Endothelial cell (in vitro differentiated cells): ENCODE results near the gene HIGD2A. TPM values are rescaled to one million over a fixed set of nuclear protein-coding genes. Genes with fewer than 3 reads are reported as not detected.

Source experiments
- DNase-seq: peaks from one replicate; pipeline ENCODE4 v3.0.0; 2021; ENCODE audit warnings: low spot score
- H3K27ac Mint-ChIP-seq: one replicate; pipeline ENCODE4 v1.8.0; 2021; ENCODE audit warnings: mixed read lengths, inconsistent platforms; ENCODE audit not compliant: unreplicated experiment
- H3K27me3 Mint-ChIP-seq: one replicate; pipeline ENCODE4 v1.8.0; 2021; ENCODE audit warnings: mild to moderate bottlenecking, moderate library complexity, mixed read lengths, inconsistent platforms; ENCODE audit not compliant: unreplicated experiment
- H3K36me3 Mint-ChIP-seq: one replicate; pipeline ENCODE4 v1.8.0; 2021; ENCODE audit warnings: mild to moderate bottlenecking, low read depth, mixed read lengths, inconsistent platforms; ENCODE audit not compliant: unreplicated experiment
- H3K4me1 Mint-ChIP-seq: one replicate; pipeline ENCODE4 v1.8.0; 2021; ENCODE audit warnings: mild to moderate bottlenecking, mixed read lengths, inconsistent platforms; ENCODE audit not compliant: unreplicated experiment
- H3K4me3 Mint-ChIP-seq: one replicate; pipeline ENCODE4 v1.8.0; 2021; ENCODE audit warnings: mild to moderate bottlenecking, mixed read lengths, inconsistent platforms; ENCODE audit not compliant: unreplicated experiment
- H3K9me3 Mint-ChIP-seq: one replicate; pipeline ENCODE4 v1.8.0; 2021; ENCODE audit warnings: mixed read lengths, inconsistent platforms; ENCODE audit not compliant: unreplicated experiment
- CTCF ChIP-seq: fragments of 200-600 bp; sonication (generic); IDR thresholded peaks from one replicate; pipeline ENCODE4 v1.5.0; 2021; ENCODE audit warnings: antibody characterized with exemption; ENCODE audit not compliant: unreplicated experiment
- total RNA-seq: library from RNA; stranded (reverse); fragmentation: NEBNext Ultra II Directional; extraction: Animal tissue kit (Norgen Biotek cat#: 25700); gene quantifications from one replicate; pipeline ENCODE4 v1.2.1, GENCODE V29; 2021; ENCODE audit not compliant: unreplicated experiment

HIGD2A gene
- total RNA-seq, 1 donor from 2014 or later, result 88.3 TPM

- peak within 1 kb of the TSS; percentile 87 for H3K27ac Mint-ChIP-seq
- H3K4me3 Mint-ChIP-seq, result peak within 1 kb of the TSS; percentile 97
- TF ChIP-seq CTCF, result no peak
- H3K36me3 Mint-ChIP-seq, result peaks cover 13% of the 10 kb centered on the region
- H3K27me3 Mint-ChIP-seq, result peaks cover 9% of the 10 kb centered on the region
- no peaks in the 10 kb centered on the region for H3K9me3 Mint-ChIP-seq
- DNase-seq, result peak; percentile 91
- H3K4me1 Mint-ChIP-seq, result peaks cover 8% of the 10 kb centered on the region
These were observed 26.9 kb upstream of the HIGD2A start, which contains the start of gene KIAA1191 for GRCh38 chr5:176361437-176362232. TSS of gene KIAA1191 (minus strand) at chr5:176361764. CDS start at chr5:176359508, 2,256 bp downstream.

- peaks cover 12% of the 10 kb centered on the region for H3K27me3 Mint-ChIP-seq
- peaks cover 8% of the 10 kb centered on the region for H3K4me1 Mint-ChIP-seq
- no peak overlapping the region for H3K27ac Mint-ChIP-seq
- H3K4me3 Mint-ChIP-seq, result peak overlapping the region; percentile 97
- no peaks in the 10 kb centered on the region for H3K9me3 Mint-ChIP-seq
- H3K36me3 Mint-ChIP-seq, result peaks cover 14% of the 10 kb centered on the region
- DNase-seq, result no peak
- TF ChIP-seq CTCF, result no peak
These were observed 26.4 kb upstream of the HIGD2A start for GRCh38 chr5:176362233-176362490.

GRCh38 chr5:176364765-176365350, 23.7 kb upstream of the HIGD2A start:
- no peak for DNase-seq
- H3K9me3 Mint-ChIP-seq, result no peaks in the 10 kb centered on the region
- no peak overlapping the region for H3K27ac Mint-ChIP-seq
- H3K36me3 Mint-ChIP-seq, result peaks cover 17% of the 10 kb centered on the region
- peaks cover 14% of the 10 kb centered on the region for H3K27me3 Mint-ChIP-seq
- no peak for TF ChIP-seq CTCF
- H3K4me3 Mint-ChIP-seq, result peak overlapping the region; percentile 80
- H3K4me1 Mint-ChIP-seq, result peaks cover 3% of the 10 kb centered on the region

GRCh38 chr5:176365351-176366231, 23.0 kb upstream of the HIGD2A start, which contains the start of gene ARL10:
TSS of gene ARL10 (plus strand) at chr5:176365487. CDS start at chr5:176365564, 77 bp downstream.
- peak; percentile 36 for DNase-seq
- Mint-ChIP-seq H3K4me1 (peaks cover 3% of the 10 kb centered on the region), H3K4me3 (peak within 1 kb of the TSS; percentile 80), H3K9me3 (no peaks in the 10 kb centered on the region), H3K36me3 (peaks cover 17% of the 10 kb centered on the region), H3K27me3 (peaks cover 14% of the 10 kb centered on the region), H3K27ac (no peak within 1 kb of the TSS)
- no peak for TF ChIP-seq CTCF
